A673 (cell line): Measurements from ENCODE around the gene FASTKD2. TPM values are rescaled to one million over a fixed set of nuclear protein-coding genes. Genes with fewer than 3 reads are reported as not detected.

ENCODE experiments used
- BruUV-seq: library from RNA; stranded (reverse); fragments of 400-500 nt; replicated peaks from 2 replicates; lab custom pipeline; 2021; lab: Mats Ljungman, UMichigan
- CTCF ChIA-PET: fragments of 300-600 bp; sonication (Branson Sonifier 250); formaldehyde crosslinking; loops from one replicate; lab custom pipeline; 2022; ENCODE audit warnings: antibody characterized with exemption; lab: Charles Lee
- POLR2A ChIA-PET: fragments of 300-600 bp; sonication (Branson Sonifier 250); formaldehyde crosslinking; loops from one replicate; lab custom pipeline; 2022; ENCODE audit warnings: antibody characterized with exemption; ENCODE audit not compliant: low non-redundant PET; lab: Charles Lee
- DNase-seq: peaks from one replicate; pipeline ENCODE4 v3.0.0-alpha.2; 2015; ENCODE audit warnings: low spot score
- H3K27ac ChIP-seq: fragments of 200-600 bp; sonication (generic); 2 replicates; pipeline ENCODE4 v1.5.1; 2016; ENCODE audit warnings: mixed run types, low read depth, mild to moderate bottlenecking, mixed read lengths, antibody characterized with exemption, low read length; ENCODE audit not compliant: poor library complexity, severe bottlenecking
- H3K27me3 ChIP-seq: fragments of 200-600 bp; sonication (generic); replicated peaks from 2 replicates; pipeline ENCODE4 v1.6.1; 2017; ENCODE audit warnings: mixed run types, low read depth, mild to moderate bottlenecking, mixed read lengths, antibody characterized with exemption, low read length; ENCODE audit not compliant: insufficient read depth, poor library complexity
- H3K36me3 ChIP-seq: fragments of 200-600 bp; sonication (generic); 2 replicates; pipeline ENCODE4 v1.6.1; 2016; ENCODE audit warnings: mixed run types, mild to moderate bottlenecking, mixed read lengths, antibody characterized with exemption, low read length; ENCODE audit not compliant: insufficient read depth, poor library complexity, severe bottlenecking
- H3K4me1 ChIP-seq: fragments of 200-600 bp; sonication (generic); 2 replicates; pipeline ENCODE4 v1.6.1; 2017; ENCODE audit warnings: mixed run types, mild to moderate bottlenecking, mixed read lengths, antibody characterized with exemption, low read length; ENCODE audit not compliant: insufficient read depth, poor library complexity, severe bottlenecking
- H3K4me3 ChIP-seq: fragments of 200-600 bp; sonication (generic); 2 replicates; pipeline ENCODE4 v1.5.1; 2016; ENCODE audit warnings: low read depth, mixed run types, mild to moderate bottlenecking, mixed read lengths, low read length; ENCODE audit not compliant: poor library complexity, severe bottlenecking
- H3K9me3 ChIP-seq: fragments of 200-600 bp; sonication (generic); 2 replicates; pipeline ENCODE4 v1.6.1; 2016; ENCODE audit warnings: mixed run types, low read depth, mild to moderate bottlenecking, mixed read lengths, antibody characterized with exemption, low read length; ENCODE audit not compliant: poor library complexity, severe bottlenecking
- EZH2 ChIP-seq: fragments of 200-600 bp; sonication (generic); IDR thresholded peaks from 2 replicates; pipeline ENCODE4 v1.6.1; 2017; ENCODE audit warnings: borderline replicate concordance, low read depth, mild to moderate bottlenecking, mixed read lengths, antibody characterized with exemption, low read length; ENCODE audit not compliant: poor library complexity, severe bottlenecking
- intact Hi-C: fragments of 100-400 bp; cut with micrococcal nuclease; formaldehyde crosslinking; loops from one replicate; pipeline ENCODE4 v1.10.0; 2022; ENCODE audit not compliant: unreplicated experiment
- microRNA-seq: library from miRNA; unstranded; fragments of <30 nt; microRNA quantifications from one replicate; pipeline ENCODE4 v1.2.0, GENCODE V29; 2021
- total RNA-seq: library from RNA; stranded (reverse); gene quantifications from 2 replicates; pipeline ENCODE4 v1.2.3, GENCODE V29; 2021
- TF ChIP-seq, protein P1 (sequence below): fragments of 300-800, 200-600 bp; sonication (generic); conservative IDR thresholded peaks from 2 replicates; pipeline ENCODE4 v1.5.1; 2017; ENCODE audit warnings: low read depth, mild to moderate bottlenecking, antibody characterized with exemption, low read length, moderate library complexity, mixed read lengths

The FASTKD2 gene
- total RNA-seq, 1 experiment from 2014 or later: 35.4 TPM

DNA sequence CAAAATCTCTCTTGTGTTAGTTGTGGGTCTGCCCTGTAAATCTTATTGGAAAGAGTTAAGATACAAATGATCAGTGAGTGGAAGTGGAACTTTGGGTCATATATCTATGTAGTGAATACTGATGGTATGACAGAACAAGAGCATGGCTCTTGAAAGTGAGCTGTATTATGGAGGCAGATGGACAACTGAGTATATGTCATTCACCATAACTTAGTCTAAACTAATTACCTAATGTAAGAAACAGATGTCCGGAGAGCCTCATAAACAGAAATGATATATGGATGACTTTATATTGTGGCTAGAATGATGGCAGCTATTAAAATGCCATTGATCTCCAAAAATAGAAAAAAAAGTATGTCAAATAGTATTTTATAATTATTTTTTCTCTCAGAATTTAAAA is 72.4 kb downstream of the FASTKD2 start:
- DNase-seq: no peak
- CTCF ChIA-PET: no interaction called here
- Histone ChIP-seq H3K9me3 (no peaks in the 10 kb centered on the region), H3K4me1 (no peaks in the 10 kb centered on the region), H3K27me3 (no peaks in the 10 kb centered on the region), H3K4me3 (no peak overlapping the region), H3K36me3 (no peaks in the 10 kb centered on the region), H3K27ac (no peak overlapping the region)
- no TSS peak for BruUV-seq
- no peak for TF ChIP-seq EZH2
- TF ChIP-seq, protein P1, sequence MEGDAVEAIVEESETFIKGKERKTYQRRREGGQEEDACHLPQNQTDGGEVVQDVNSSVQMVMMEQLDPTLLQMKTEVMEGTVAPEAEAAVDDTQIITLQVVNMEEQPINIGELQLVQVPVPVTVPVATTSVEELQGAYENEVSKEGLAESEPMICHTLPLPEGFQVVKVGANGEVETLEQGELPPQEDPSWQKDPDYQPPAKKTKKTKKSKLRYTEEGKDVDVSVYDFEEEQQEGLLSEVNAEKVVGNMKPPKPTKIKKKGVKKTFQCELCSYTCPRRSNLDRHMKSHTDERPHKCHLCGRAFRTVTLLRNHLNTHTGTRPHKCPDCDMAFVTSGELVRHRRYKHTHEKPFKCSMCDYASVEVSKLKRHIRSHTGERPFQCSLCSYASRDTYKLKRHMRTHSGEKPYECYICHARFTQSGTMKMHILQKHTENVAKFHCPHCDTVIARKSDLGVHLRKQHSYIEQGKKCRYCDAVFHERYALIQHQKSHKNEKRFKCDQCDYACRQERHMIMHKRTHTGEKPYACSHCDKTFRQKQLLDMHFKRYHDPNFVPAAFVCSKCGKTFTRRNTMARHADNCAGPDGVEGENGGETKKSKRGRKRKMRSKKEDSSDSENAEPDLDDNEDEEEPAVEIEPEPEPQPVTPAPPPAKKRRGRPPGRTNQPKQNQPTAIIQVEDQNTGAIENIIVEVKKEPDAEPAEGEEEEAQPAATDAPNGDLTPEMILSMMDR: no peak
- POLR2A ChIA-PET: no interaction called here
- intact Hi-C loops: no loop called here

DNA sequence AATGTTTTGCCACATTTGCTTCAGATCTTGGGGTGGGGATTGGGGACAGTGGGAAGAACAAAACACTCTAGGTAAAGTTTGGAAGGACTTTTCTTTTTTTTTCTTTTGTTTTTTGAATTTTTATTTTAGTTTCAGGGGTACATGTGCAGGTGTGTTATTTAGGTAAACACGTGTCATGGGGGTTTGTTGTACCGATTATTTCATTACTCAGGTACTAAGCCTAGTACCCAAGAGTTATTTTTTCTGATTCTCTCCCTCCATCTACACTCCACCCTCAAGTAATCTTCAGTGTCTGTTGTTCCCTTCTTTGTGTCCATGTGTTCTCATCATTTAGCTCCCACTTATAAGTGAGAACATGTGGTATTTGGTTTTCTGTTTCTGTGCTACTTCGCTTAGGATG is 73.3 kb downstream of the FASTKD2 start:
- TF ChIP-seq, protein P1: no peak
- TF ChIP-seq EZH2: no peak
- POLR2A ChIA-PET: no interaction called here
- no peak for DNase-seq
- Histone ChIP-seq H3K27me3 (no peaks in the 10 kb centered on the region), H3K36me3 (no peaks in the 10 kb centered on the region), H3K4me3 (no peak overlapping the region), H3K4me1 (no peaks in the 10 kb centered on the region), H3K27ac (no peak overlapping the region), H3K9me3 (no peaks in the 10 kb centered on the region)
- CTCF ChIA-PET: no interaction called here
- intact Hi-C loops: no loop called here
- BruUV-seq: no TSS peak

DNA sequence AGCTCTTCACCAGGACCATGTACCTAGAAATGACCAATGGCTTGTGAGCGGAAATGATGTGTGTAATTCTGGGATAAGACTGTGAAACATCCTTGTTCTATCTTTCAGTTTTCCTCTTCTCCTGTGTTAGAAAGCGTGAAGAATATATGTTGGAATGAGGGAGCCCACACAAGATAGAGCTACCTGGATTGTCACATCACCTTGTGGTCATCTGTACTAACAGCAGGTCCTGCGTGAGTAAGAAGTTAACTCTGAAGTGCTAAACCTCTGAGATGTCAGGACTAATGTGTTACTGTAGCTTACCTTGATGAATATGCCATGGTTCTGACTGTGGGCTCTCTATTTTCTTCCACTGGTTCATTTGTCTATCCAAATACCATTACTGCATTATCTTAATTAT is 75.6 kb downstream of the FASTKD2 start:
- ChIA-PET POLR2A (no interaction called here), CTCF (no interaction called here)
- intact Hi-C loops: no loop called here
- no peak for DNase-seq
- Histone ChIP-seq H3K9me3 (no peaks in the 10 kb centered on the region), H3K36me3 (no peaks in the 10 kb centered on the region), H3K27ac (no peak overlapping the region), H3K27me3 (no peaks in the 10 kb centered on the region), H3K4me1 (no peaks in the 10 kb centered on the region), H3K4me3 (no peak overlapping the region)
- BruUV-seq: no TSS peak
- TF ChIP-seq, protein P1: no peak
- TF ChIP-seq EZH2: no peak

Small RNA genes lying within 50 kb of the gene (microRNA-seq; reads per million reads assigned to microRNA genes)
- gene MIR3130-1: not detected
- not detected for gene MIR3130-2

Other genes starting within 250 kb of the FASTKD2 start
- gene FAM237A, start 123.1 kb upstream of the FASTKD2 start, total RNA-seq: not detected in 2 replicates
- gene DYTN, start 47.2 kb upstream of the FASTKD2 start, total RNA-seq: not detected in 2 replicates
- gene MDH1B, start 278 bp upstream of the FASTKD2 start, total RNA-seq: 0.68 and 0.86 TPM in 2 replicates
- not detected in 2 replicates for gene CPO, start 173.9 kb downstream of the FASTKD2 start, total RNA-seq